Central memory CD4-positive, alpha-beta T cell (primary cell): ENCODE measurements around the gene DNAJC9.
"Not testable (repeated sequence)": the region's sequence is repeated elsewhere in the genome, so short reads cannot be mapped to it uniquely, and the experiment has no call there.

Experiments used
- DNase-seq: peaks from one replicate; pipeline ENCODE4 v3.0.0; 2022
- total RNA-seq, 3 experiments: gene quantifications; one replicate each; lab custom pipeline; 2026; lab: John Stamatoyannopoulos, UW

DNAJC9 gene, protein sequence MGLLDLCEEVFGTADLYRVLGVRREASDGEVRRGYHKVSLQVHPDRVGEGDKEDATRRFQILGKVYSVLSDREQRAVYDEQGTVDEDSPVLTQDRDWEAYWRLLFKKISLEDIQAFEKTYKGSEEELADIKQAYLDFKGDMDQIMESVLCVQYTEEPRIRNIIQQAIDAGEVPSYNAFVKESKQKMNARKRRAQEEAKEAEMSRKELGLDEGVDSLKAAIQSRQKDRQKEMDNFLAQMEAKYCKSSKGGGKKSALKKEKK
- 49.0 to 136 (median 71.9) reads per million in 3 experiments for total RNA-seq

- peak; percentile 93 for DNase-seq
Measured at GRCh38 chr10:73246646-73247508, at the start of gene DNAJC9. DNAJC9 (minus strand) TSS chr10:73247255; CDS start chr10:73247189, 66 bp downstream.

DNA sequence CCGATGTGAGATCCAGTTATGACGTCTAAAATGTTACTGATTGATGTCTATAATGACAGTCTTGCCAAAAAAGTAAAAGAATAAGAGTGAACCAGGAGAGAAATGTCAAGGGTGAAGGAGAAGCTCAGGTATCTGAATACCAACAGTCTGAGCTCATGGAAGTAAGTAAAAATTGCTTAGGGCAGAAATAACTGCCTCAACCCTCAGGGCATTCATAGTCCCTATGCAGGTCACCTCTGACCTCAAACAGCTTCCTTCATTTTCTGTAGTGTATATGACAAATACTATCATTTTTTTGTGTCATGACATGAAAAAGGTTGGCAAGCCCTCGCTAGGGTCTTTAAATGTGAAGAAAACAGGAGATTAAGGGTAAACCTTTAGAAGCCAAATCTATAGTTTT is 46.4 kb upstream of the DNAJC9 start:
- no peak for DNase-seq

DNA sequence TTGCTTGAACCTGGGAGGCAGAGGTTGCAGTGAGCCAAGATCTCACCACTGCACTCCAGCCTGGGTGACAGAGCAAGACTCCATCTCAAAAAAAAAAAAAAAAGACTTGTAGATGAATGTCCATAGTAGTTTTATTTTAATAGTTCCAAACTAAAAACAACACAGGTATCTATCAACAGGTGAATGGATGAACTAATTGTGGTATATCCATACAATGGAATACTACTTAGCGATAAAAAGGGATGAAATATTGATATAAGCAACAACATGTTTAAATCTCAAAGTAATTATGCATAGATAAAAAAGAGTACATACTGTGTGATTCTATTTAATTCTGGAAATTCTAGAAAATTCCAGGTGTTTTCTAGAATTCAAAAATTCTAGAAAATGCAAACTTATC is 42.9 kb upstream of the DNAJC9 start:
- DNase-seq: no peak

DNA sequence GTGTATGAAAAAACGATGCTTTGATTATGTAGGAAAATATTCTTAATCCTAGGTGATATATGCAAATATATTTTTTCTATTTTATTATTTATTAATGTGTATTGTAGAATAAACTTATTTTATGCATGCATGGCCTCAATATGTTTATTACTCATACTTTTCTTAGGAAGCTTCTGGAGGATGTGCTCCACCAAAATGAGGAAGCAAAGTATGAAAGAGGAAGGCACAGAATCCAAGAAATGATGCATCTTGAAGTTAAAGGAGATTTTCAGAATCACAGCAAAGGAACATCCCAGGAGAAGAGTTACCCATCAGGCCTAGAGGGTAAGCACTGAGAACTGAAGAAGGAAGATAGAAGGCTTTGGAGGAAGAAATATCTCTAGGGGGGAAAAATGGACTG is 40.4 kb upstream of the DNAJC9 start:
- no peak for DNase-seq

DNA sequence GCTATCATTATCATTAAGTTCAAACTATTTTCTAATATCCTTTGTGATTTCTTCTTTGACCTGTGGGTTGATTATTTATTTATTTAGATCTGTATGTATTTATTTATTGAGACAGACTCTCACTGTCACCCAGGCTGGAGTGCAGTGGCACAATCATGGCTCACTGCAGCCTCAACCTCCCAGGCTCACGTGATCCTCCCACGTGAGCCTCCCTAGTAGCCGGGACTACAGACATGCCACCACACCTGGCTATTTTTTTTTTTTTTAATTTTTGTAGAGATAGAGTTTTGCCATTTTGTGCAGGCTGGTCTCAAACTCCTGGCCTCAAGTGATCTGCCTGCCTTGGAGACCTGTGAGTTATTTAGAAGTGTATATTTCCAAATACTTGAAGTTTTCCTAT is 34.0 kb upstream of the DNAJC9 start:
- DNase-seq: no peak

DNA sequence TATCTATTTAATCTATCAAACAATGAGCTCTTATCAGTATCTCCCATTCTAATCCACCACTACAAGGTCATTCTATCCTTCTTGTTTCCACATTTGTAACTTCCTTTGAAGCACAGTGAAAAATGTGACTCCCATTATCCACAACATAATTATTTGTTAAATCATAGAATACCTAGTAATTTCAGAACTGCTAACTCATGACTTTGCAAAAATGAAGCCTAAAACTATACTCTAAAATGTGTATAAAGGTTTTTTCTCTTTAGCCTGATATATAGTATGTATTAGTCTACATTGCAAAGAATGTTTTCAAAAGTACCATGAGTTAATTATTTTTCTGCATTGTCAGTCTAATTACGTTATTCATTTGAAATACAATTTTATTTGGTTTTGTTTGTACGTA is 17.4 kb upstream of the DNAJC9 start:
- no peak for DNase-seq

- no peak for DNase-seq
Measured at GRCh38 chr10:73263693-73264347, 16.8 kb upstream of the DNAJC9 start.

- DNase-seq: no peak
Measured at GRCh38 chr10:73262880-73263555, 16.0 kb upstream of the DNAJC9 start.

- DNase-seq: no peak
Measured at GRCh38 chr10:73262105-73262730, 15.2 kb upstream of the DNAJC9 start.

DNA sequence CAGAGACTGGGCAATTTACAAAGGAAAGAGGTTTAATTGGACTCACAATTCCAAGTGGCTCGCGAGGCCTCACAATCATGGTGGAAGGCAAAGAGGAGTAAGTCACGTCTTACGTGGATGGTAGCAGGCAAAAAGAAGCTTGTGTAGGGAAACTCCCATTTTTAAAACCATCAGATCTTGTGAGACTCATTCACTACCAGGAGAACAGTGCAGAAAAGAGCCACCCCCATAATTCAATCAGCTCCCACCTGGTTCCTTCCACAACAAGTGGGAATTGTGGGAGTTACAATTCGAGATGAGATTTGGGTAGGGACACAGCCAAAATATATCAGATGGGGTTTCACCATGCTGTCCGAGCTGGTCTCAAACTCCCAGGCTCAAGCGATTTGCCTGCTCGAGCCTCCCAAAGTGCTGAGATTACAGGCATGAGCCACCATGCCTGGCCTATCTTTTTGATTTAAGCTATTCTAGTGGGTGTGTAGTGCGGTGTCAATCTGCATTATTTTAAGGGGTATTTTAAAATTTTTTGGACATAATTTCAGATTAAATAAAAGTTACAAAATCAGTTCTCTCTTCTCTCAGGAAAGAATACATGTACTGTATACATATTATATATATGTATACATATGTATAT is 14.4 kb upstream of the DNAJC9 start:
- no peak for DNase-seq

- not testable (repeated sequence) for DNase-seq
Measured at GRCh38 chr10:73258612-73259011, 11.6 kb upstream of the DNAJC9 start.

- DNase-seq: no peak
Measured at GRCh38 chr10:73253225-73253555, 6.1 kb upstream of the DNAJC9 start.

GRCh38 chr10:73252445-73253224 is 5.6 kb upstream of the DNAJC9 start, which contains the start of gene MRPS16:
MRPS16 (minus strand) TSS chr10:73252644; CDS start chr10:73252482, 162 bp downstream.
- DNase-seq: peak; percentile 94

DNA sequence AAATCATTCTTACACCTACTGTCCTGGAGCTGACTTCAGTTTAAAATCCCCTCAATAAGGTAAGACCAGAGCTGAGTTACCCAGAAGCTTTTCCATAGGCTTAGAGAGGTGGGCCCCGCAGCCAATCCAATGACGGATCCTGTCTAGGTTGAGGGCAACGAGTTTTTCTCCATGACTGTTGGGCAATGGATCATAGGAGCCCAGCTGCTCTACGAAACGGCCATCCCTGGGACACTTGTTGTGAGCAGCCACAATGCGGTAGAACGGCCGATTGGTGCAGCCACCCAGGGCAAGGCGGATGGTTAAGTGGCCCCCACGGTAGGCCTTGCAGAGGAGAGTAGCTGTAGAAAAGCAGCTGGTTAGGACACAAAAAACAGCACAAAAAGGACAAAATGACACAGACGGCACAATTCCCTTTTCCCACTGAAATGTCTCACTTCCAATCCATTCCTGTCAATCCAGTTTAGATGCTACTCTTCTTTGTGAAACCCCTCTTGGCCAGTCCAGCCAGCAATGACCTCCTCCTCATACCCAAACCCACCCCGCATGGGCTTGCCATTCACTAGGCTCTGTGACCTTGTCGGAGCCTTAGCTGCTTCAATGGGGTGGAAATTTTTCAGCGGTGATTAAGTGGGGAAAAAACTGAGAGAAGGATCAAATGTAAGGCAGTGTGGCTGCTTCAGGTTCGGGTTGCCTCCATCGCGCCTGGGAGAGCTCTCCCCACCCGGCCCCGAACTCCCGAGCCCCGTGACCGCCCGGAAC is 4.8 kb upstream of the DNAJC9 start:
- no peak for DNase-seq

- DNase-seq: no peak
Measured at GRCh38 chr10:73248259-73248724, 1.2 kb upstream of the DNAJC9 start.

DNA sequence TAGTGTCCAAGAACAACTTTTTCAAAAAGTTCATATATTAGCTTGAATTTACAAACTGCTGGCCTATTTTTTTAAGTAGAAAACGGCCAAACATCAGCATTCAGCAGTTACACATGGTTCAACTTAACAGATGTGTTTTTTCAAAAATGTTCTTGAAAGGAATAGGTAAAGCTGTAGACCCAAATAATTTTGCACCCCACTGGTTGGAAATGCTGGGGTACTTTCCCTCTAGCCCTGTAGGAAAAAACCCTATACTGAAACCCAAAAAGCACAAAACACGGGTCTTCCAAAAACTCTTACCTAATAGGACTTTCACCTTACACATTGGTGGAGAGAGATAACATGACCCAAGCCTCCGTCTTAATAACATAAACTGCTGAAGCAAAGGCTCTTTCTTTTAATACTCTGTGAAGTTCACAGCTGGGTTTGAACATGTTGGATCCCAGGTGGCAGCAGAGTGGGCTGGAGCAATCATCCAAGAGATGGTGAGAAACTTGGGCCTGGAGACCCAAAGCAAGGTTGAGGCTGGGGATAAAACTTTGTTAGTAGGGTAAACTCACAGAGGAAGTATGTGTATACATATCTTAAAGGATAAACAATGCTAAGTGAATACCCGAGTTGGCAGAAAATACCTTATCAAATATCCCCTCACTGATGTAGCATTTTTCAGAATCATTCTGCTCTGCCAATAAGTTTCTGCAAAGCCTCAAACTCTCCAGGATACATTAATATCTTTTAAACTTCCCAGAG is 629 bp upstream of the DNAJC9 start:
- DNase-seq: no peak

DNA sequence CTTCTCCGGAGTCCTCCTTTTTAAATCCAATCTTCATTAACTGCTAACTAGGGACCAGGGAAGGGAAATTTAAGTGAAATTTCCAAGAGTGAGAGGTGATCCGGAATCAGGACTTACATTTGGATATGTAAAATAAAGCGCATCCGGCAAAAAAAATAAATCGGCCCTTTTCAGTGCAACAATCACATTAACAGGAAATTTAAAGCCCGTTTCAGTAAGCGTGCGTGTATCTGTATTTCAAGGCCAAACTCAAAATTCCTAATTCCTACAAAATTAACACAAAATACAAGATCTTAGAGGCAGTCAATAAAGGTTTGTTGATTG is 771 bp downstream of the DNAJC9 start:
- DNase-seq: peak; percentile 3

GRCh38 chr10:73244866-73245477 is 2.1 kb downstream of the DNAJC9 start:
- DNase-seq: no peak

DNA sequence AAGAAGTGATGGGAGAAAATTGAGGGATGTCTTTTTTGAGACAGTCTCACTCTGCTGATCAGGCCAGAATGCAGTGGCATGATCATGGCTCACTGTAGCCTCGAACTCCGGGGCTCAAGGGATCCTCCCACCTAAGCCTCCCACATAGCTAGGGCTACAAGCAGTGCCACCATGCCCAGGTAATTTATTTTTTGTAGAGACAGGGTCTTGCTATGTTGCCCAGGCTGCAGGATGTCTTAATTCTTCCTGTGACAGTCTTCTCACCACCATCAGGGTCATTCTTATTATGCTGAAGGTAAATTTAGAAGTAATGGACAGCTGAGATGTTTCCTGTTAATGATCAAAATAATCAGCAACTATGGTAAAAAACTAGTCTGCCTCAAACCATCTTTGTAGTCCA is 7.1 kb downstream of the DNAJC9 start:
- no peak for DNase-seq
